Naive thymus-derived CD8-positive, alpha-beta T cell (primary cell): ENCODE measurements around the gene HSPA1B. TPM values are rescaled to one million over a fixed set of nuclear protein-coding genes. Genes with fewer than 3 reads are reported as not detected.
"Not testable (repeated sequence)": the region's sequence is repeated elsewhere in the genome, so short reads cannot be mapped to it uniquely, and the experiment has no call there.

Experiments used
- ATAC-seq, 2 donors: fragments of 150-1000 bp; cut with Tn5 transposase in 1 of 2; sonication (Bioruptor Pico), chemical (Tn5 transposase) in 1 of 2; 1 replicate in 1 of 2; 2 replicates in 1 of 2; pipeline ENCODE4 v1.10.0; 2021; ENCODE audit warnings: mild to moderate bottlenecking in 2 of 2, moderate library complexity in 2 of 2
- POLR2A ChIA-PET: fragments of 350-600 bp; sonication (Branson Sonifier 250); formaldehyde crosslinking; loops from one replicate; lab custom pipeline; 2021; ENCODE audit warnings: antibody characterized with exemption; lab: Charles Lee
- DNase-seq, 10 donors: peaks; one replicate each; pipeline versions ENCODE4 v3.0.0 to v3.0.0-alpha.2; 2020 to 2022
- H3K27ac Mint-ChIP-seq, 10 donors: one replicate each; pipeline ENCODE4 v1.8.0; 2020 to 2022; ENCODE audit warnings: mild to moderate bottlenecking in 10 of 10, mixed read lengths in 10 of 10, moderate library complexity in 4 of 10, inconsistent platforms in 1 of 10
- H3K27me3 Mint-ChIP-seq, 5 donors: one replicate each; pipeline ENCODE4 v1.8.0; 2021 to 2022; ENCODE audit warnings: mixed read lengths in 5 of 5
- H3K36me3 Mint-ChIP-seq, 3 donors: one replicate each; pipeline ENCODE4 v1.8.0; 2020 to 2022; ENCODE audit warnings: mixed read lengths in 3 of 3, mild to moderate bottlenecking in 2 of 3, inconsistent platforms in 1 of 3
- H3K4me1 Mint-ChIP-seq, 4 donors: one replicate each; pipeline ENCODE4 v1.8.0; 2021 to 2022; ENCODE audit warnings: mixed read lengths in 4 of 4
- H3K4me3 Mint-ChIP-seq, 10 donors: one replicate each; pipeline ENCODE4 v1.8.0; 2020 to 2022; ENCODE audit warnings: mild to moderate bottlenecking in 10 of 10, mixed read lengths in 10 of 10, moderate library complexity in 6 of 10, inconsistent platforms in 1 of 10
- H3K9me3 Mint-ChIP-seq, 9 donors: one replicate each; pipeline ENCODE4 v1.8.0; 2020 to 2022; ENCODE audit warnings: mixed read lengths in 9 of 9, mild to moderate bottlenecking in 3 of 9, inconsistent platforms in 1 of 9, moderate library complexity in 1 of 9
- polyA plus RNA-seq, 3 donors: library from polyadenylated mRNA; unstranded; fragments of 300-500 nt; fragmentation: Illumina TruSeq; gene quantifications; one replicate each; pipeline ENCODE4 v1.2.3, GENCODE V29; 2021
- total RNA-seq, 8 experiments: library from RNA in 2 of 8; stranded (reverse) in 2 of 8; gene quantifications; one replicate each; pipeline ENCODE4 v1.2.3 and lab custom pipeline; 2021 to 2026

HSPA1B gene
- total and polyA plus RNA-seq, 5 experiments from 2014 or later, result 0.28 to 42.2 (median 1.3) TPM

- Mint-ChIP-seq H3K27ac (no peak overlapping the region), H3K36me3 (peaks cover 0 to 8% (median 0%) of the 10 kb centered on the region in 3 donors), H3K4me1 (peaks cover 0 to 5% (median 1%) of the 10 kb centered on the region in 4 donors), H3K4me3 (no peak overlapping the region), H3K9me3 (no peaks in the 10 kb centered on the region), H3K27me3 (no peaks in the 10 kb centered on the region)
- ATAC-seq (no peak), DNase-seq (no peak)
- POLR2A ChIA-PET, result interaction anchor here (1.3 kb wide), 1 partner anchor 9 kb away, joined by 4 read pairs; no protein-coding TSS in a partner anchor
Measured at GRCh38 chr6:31847276-31847978, 19.9 kb downstream of the HSPA1B start.

DNA sequence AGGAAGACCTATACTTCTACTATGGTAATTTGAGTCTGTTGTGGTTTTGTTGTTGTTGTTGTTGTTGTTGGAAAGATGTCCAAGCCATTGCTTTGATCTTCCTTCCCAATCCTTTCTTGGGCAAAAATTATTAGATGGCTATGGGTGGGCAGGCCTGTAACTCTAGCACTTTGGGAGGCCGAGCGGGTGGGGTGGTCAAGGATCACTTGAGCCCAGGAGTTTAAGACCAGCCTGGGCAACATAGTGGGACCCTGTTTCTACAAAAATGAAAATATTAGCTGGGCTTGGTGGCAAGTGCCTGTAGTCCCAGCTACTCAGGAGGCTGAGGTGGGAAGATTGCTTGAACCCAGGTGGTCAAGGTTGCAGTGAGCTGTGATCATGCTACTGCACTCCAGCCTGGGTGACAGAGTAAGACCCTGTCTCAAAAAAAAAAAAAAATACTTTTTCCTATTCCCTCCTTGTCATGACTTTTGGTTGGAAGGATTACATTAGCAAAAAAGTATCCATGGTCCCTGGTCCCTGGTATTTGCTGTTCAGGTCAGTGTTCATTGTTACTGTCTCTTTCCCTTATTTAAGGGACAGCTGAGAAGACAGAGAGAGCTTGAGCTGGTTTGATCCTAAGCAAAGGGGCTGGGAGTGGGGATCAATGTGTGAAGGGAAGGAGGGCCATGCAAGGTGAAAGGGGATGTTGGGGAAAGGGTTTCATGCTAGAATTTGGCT lies 23.4 kb downstream of the HSPA1B start:
- DNase-seq (no peak), ATAC-seq (no peak)
- Mint-ChIP-seq H3K4me3 (no peak overlapping the region), H3K27ac (peak overlapping the region in 1 of 10 donors; percentile 8), H3K27me3 (no peaks in the 10 kb centered on the region), H3K9me3 (no peaks in the 10 kb centered on the region), H3K36me3 (no peaks in the 10 kb centered on the region), H3K4me1 (peaks cover 0 to 5% (median 0%) of the 10 kb centered on the region in 4 donors)
- POLR2A ChIA-PET, result interaction anchor here (0.7 kb wide), 1 partner anchor 37 kb away, joined by 3 read pairs; no protein-coding TSS in a partner anchor

DNA sequence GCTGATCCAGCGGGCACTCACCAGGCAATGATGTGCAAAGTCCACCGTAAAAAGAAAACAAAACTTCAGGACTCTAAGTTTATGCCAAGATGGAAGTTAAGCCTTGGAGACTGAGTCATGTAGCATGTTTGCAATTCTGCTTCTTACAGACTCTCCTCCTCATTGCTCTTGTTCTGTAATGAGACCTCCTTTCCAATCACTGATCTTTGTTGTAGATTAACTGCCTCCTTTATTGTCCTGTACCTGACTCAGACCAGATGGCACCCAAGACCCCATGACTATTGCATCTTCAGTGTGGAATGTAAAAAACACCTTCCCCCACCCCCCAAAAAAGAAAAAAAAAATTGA lies 23.9 kb downstream of the HSPA1B start:
- Mint-ChIP-seq H3K9me3 (no peaks in the 10 kb centered on the region), H3K4me1 (peaks cover 0 to 5% (median 0%) of the 10 kb centered on the region in 4 donors), H3K27ac (peak overlapping the region in 2 of 10 donors; percentile 8 to 26), H3K36me3 (no peaks in the 10 kb centered on the region), H3K4me3 (no peak overlapping the region), H3K27me3 (no peaks in the 10 kb centered on the region)
- no peak for ATAC-seq
- POLR2A ChIA-PET, result no interaction called here
- no peak for DNase-seq

DNA sequence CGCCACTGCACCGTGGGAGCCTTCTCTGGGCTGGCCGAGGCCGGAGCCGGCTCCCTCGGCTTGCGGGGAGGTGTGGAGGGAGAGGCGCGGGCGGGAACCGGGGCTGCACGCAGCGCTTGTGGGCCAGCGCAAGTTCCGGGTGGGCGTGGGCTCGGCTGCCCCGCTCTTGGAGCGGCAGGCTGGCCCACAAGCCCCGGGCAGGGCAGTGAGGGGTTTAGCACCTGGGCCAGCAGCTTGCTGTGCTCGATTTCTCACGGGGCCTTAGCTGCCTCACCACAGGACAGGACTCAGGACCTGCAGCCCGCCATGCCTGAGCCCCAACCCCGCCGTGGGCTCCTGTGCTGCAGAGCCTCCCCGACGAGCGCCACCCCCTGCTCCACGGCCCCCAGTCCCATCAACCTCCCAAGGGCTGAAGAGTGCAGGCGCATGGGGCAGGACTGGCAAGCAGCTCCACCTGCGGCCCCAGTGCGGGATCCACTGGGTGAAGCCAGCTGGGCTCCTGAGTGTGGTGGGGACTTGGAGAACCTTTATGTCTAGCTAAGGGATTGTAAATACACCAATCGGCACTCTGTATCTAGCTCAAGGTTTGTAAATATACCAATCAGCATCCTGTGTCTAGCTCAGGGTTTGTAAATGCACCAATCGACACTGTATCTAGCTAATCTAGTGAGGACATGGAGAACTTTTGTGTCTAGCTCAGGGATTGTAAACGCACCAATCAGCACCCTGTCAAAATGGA lies 24.6 kb downstream of the HSPA1B start:
- DNase-seq, H3K36me3 Mint-ChIP-seq, ATAC-seq, H3K27me3 Mint-ChIP-seq, H3K4me3 Mint-ChIP-seq, H3K9me3 Mint-ChIP-seq, H3K4me1 Mint-ChIP-seq, H3K27ac Mint-ChIP-seq: not testable (repeated sequence)
- POLR2A ChIA-PET, result interaction anchor here (0.7 kb wide), 1 partner anchor 10 kb away, joined by 3 read pairs; the partner anchor contains the start of gene NEU1

GRCh38 chr6:31857774-31858173 lies 30.2 kb downstream of the HSPA1B start:
- peak overlapping the region in 2 of 10 donors; percentile 39 to 79 for H3K27ac Mint-ChIP-seq
- not testable (repeated sequence) for ATAC-seq, DNase-seq, H3K4me3 Mint-ChIP-seq, H3K9me3 Mint-ChIP-seq, H3K27me3 Mint-ChIP-seq
- H3K4me1 Mint-ChIP-seq, result peaks cover 11 to 18% (median 15%) of the 10 kb centered on the region in 4 donors
- H3K36me3 Mint-ChIP-seq, result peaks cover 0 to 29% (median 6%) of the 10 kb centered on the region in 3 donors
- POLR2A ChIA-PET, result interaction anchor here (1.3 kb wide), 1 partner anchor 27 kb away, joined by 3 read pairs; no protein-coding TSS in a partner anchor

GRCh38 chr6:31858707-31859106 lies 31.2 kb downstream of the HSPA1B start:
- H3K4me3 Mint-ChIP-seq, result no peak overlapping the region
- POLR2A ChIA-PET, result no interaction called here
- no peaks in the 10 kb centered on the region for H3K27me3 Mint-ChIP-seq
- ATAC-seq, result no peak
- peaks cover 0 to 29% (median 6%) of the 10 kb centered on the region in 3 donors for H3K36me3 Mint-ChIP-seq
- H3K4me1 Mint-ChIP-seq, result peaks cover 13 to 22% (median 21%) of the 10 kb centered on the region in 4 donors
- H3K9me3 Mint-ChIP-seq, result no peaks in the 10 kb centered on the region
- no peak overlapping the region for H3K27ac Mint-ChIP-seq
- DNase-seq, result no peak

DNA sequence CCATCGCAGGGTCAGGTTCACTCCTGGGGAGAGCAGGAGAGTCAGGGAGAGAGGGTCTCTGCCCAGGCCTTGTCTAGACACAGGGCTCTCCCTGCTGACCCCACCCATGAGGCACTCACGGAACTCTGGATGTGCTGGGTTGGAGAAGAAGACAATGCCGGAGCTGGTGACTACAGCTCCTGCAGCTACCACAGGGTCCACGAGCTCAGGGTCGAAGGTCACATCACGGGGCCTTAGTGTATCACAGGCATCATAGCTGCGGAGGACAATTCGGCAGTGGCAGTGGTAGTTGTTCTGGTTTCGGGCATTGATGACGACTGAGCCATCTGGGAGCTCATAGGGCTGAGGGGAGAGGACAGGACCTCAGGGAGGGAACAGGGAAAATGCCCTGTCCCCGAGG lies 32.4 kb downstream of the HSPA1B start:
- Mint-ChIP-seq H3K27ac (peak overlapping the region in 2 of 10 donors; percentile 50 to 71), H3K4me3 (peak overlapping the region in 4 of 10 donors; percentile 21 to 69 (median 42)), H3K4me1 (peaks cover 16 to 30% (median 25%) of the 10 kb centered on the region in 4 donors), H3K27me3 (no peaks in the 10 kb centered on the region), H3K9me3 (no peaks in the 10 kb centered on the region), H3K36me3 (peaks cover 0 to 29% (median 6%) of the 10 kb centered on the region in 3 donors)
- no peak for DNase-seq
- POLR2A ChIA-PET, result interaction anchor here (0.7 kb wide), 1 partner anchor 301 kb away, joined by 3 read pairs; no protein-coding TSS in a partner anchor
- no peak for ATAC-seq

GRCh38 chr6:31860349-31860748 lies 32.8 kb downstream of the HSPA1B start:
- H3K4me3 Mint-ChIP-seq, result peak overlapping the region in 2 of 10 donors; percentile 34 to 39

DNA sequence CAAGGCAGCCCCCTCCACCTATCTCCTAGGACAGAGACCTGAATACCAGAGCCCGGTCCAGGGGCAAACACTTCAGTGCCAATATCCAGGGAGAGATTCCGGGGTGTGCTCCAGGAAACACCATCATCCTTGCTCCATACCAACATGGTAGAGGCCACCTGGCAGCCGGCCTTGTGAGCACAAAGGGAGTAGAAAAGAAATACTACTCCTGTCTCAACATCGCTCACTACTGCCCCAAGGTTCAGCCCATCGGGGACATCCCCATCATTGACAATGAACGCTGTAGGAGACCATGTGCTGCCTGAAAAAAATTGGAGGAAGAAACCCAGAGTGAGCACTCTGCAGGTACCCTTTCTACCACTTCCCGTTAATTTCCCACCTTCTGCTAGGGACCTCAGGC lies 33.6 kb downstream of the HSPA1B start:
- Mint-ChIP-seq H3K36me3 (peaks cover 0 to 29% (median 6%) of the 10 kb centered on the region in 3 donors), H3K9me3 (no peaks in the 10 kb centered on the region), H3K4me1 (peaks cover 16 to 30% (median 27%) of the 10 kb centered on the region in 4 donors), H3K4me3 (peak overlapping the region in 9 of 10 donors; percentile 19 to 98 (median 91)), H3K27ac (peak overlapping the region in 2 of 10 donors; percentile 97 to 98), H3K27me3 (no peaks in the 10 kb centered on the region)
- ATAC-seq (no peak), DNase-seq (no peak)
- POLR2A ChIA-PET, result no interaction called here

More at GRCh38 chr6:31860349-31860748, 32.8 kb downstream of the HSPA1B start:
- no peak for DNase-seq
- Mint-ChIP-seq H3K27me3 (no peaks in the 10 kb centered on the region), H3K36me3 (peaks cover 0 to 29% (median 6%) of the 10 kb centered on the region in 3 donors), H3K27ac (no peak overlapping the region), H3K4me1 (peaks cover 16 to 30% (median 27%) of the 10 kb centered on the region in 4 donors), H3K9me3 (no peaks in the 10 kb centered on the region)
- ATAC-seq, result no peak
- POLR2A ChIA-PET, result no interaction called here

GRCh38 chr6:31861919-31862343 lies 34.4 kb downstream of the HSPA1B start:
- no peak for DNase-seq
- H3K4me3 Mint-ChIP-seq, result peak overlapping the region; percentile 87 to 98 (median 94)
- no peak for ATAC-seq
- no peaks in the 10 kb centered on the region for H3K27me3 Mint-ChIP-seq
- H3K9me3 Mint-ChIP-seq, result no peaks in the 10 kb centered on the region
- H3K27ac Mint-ChIP-seq, result peak overlapping the region; percentile 87 to 98 (median 96)
- peaks cover 0 to 28% (median 5%) of the 10 kb centered on the region in 3 donors for H3K36me3 Mint-ChIP-seq
- peaks cover 16 to 30% (median 27%) of the 10 kb centered on the region in 4 donors for H3K4me1 Mint-ChIP-seq
- POLR2A ChIA-PET, result interaction anchor here (0.6 to 3.2 kb wide), 9 partner anchors 10 to 1110 kb away, joined by 3 to 30 read pairs (median 6); partner anchors contain the start of genes BAG6, EHMT2, GPANK1 and ZBTB12

GRCh38 chr6:31862344-31863235 lies 35.1 kb downstream of the HSPA1B start, which contains the start of gene NEU1:
Gene NEU1, minus strand, starts transcription at chr6:31862821. Its CDS starts 45 bp downstream, at chr6:31862776.
- DNase-seq, result peak; percentile 90 to 100 (median 99)
- POLR2A ChIA-PET, result interaction anchor here (0.5 to 3.2 kb wide), 19 partner anchors 10 to 1109 kb away, joined by 3 to 30 read pairs (median 4); partner anchors contain the start of genes ABHD16A, BAG6, C6orf47 and EHMT2

More at GRCh38 chr6:31862344-31863235, 35.1 kb downstream of the HSPA1B start, which contains the start of gene NEU1:
- Mint-ChIP-seq H3K36me3 (peaks cover 0 to 22% (median 0%) of the 10 kb centered on the region in 3 donors), H3K27ac (peak within 1 kb of the TSS; percentile 87 to 98 (median 96)), H3K4me1 (peaks cover 16 to 30% (median 27%) of the 10 kb centered on the region in 4 donors), H3K4me3 (peak within 1 kb of the TSS; percentile 87 to 98 (median 94)), H3K9me3 (no peaks in the 10 kb centered on the region), H3K27me3 (no peaks in the 10 kb centered on the region)
- ATAC-seq, result peak; percentile 91 to 97
